HL-60 (cell line): ENCODE results near the gene IRAK1.

ENCODE experiments used
- DNase-seq, 2 experiments: peaks; one replicate each; pipeline ENCODE4 v3.0.0-alpha.2; 2010 to 2020; ENCODE audit warnings: low read depth in 1 of 2, low spot score in 1 of 2
- H3K27ac ChIP-seq: fragments of 250-450 bp; sonication (Bioruptor Pico); replicated peaks from 2 replicates; pipeline ENCODE4 v1.5.1; 2020; ENCODE audit warnings: mild to moderate bottlenecking, moderate library complexity
- H3K27me3 ChIP-seq: fragments of 250-450 bp; sonication (Bioruptor Pico); 2 replicates; pipeline ENCODE4 v1.5.1; 2021; ENCODE audit warnings: mild to moderate bottlenecking, moderate library complexity; ENCODE audit not compliant: insufficient read depth, poor library complexity, severe bottlenecking
- H3K4me3 ChIP-seq: replicated peaks from 2 replicates; pipeline ENCODE4 v1.5.1; 2011; ENCODE audit warnings: mild to moderate bottlenecking, control low read depth, low read length; ENCODE audit not compliant: insufficient read depth
- CTCF ChIP-seq: IDR thresholded peaks from one replicate; pipeline ENCODE4 v1.5.1; 2011; ENCODE audit warnings: low read length, control low read depth, inconsistent platforms; ENCODE audit not compliant: insufficient read depth
- GABPA ChIP-seq: IDR thresholded peaks from 2 replicates; pipeline ENCODE4 v1.6.1; 2012; ENCODE audit warnings: low read depth
- POLR2AphosphoS5 ChIP-seq: IDR thresholded peaks from 2 replicates; pipeline ENCODE4 v1.6.1; 2012; ENCODE audit warnings: low read depth
- REST ChIP-seq: IDR thresholded peaks from 2 replicates; pipeline ENCODE4 v1.6.1; 2012; ENCODE audit warnings: low read depth; ENCODE audit not compliant: insufficient replicate concordance
- SPI1 ChIP-seq: IDR thresholded peaks from 2 replicates; pipeline ENCODE4 v1.6.1; 2012; ENCODE audit warnings: low read depth, mild to moderate bottlenecking, borderline replicate concordance

The IRAK1 gene

GRCh38 chrX:154032653-154033052, 13.0 kb upstream of the IRAK1 start:
- no peak for DNase-seq
- Histone ChIP-seq H3K4me3 (no peak overlapping the region), H3K27me3 (no peaks in the 10 kb centered on the region), H3K27ac (no peak overlapping the region)
- TF ChIP-seq SPI1, result no peak
- TF ChIP-seq REST, result no peak
- no peak for TF ChIP-seq GABPA
- no peak for TF ChIP-seq POLR2AphosphoS5
- no peak for TF ChIP-seq CTCF

GRCh38 chrX:154032160-154032559, 12.5 kb upstream of the IRAK1 start:
- Histone ChIP-seq H3K27ac (no peak overlapping the region), H3K27me3 (no peaks in the 10 kb centered on the region), H3K4me3 (no peak overlapping the region)
- no peak for DNase-seq
- TF ChIP-seq SPI1, result no peak
- TF ChIP-seq REST, result no peak
- no peak for TF ChIP-seq GABPA
- TF ChIP-seq CTCF, result no peak
- TF ChIP-seq POLR2AphosphoS5, result no peak

GRCh38 chrX:154030715-154031305, 11.1 kb upstream of the IRAK1 start:
- TF ChIP-seq REST (no peak), CTCF (no peak), GABPA (no peak), SPI1 (no peak), POLR2AphosphoS5 (no peak)
- no peaks in the 10 kb centered on the region for H3K27me3 ChIP-seq
- no peak overlapping the region for H3K4me3 ChIP-seq
- no peak overlapping the region for H3K27ac ChIP-seq
- DNase-seq, result no peak
